ENCODE measurements around the gene HS3ST5. TPM values are rescaled to one million over a fixed set of nuclear protein-coding genes. Genes with fewer than 3 reads are reported as not detected.
"Not testable (repeated sequence)": the region's sequence is repeated elsewhere in the genome, so short reads cannot be mapped to it uniquely, and the experiment has no call there.

Gene HS3ST5
- total RNA-seq, 2 experiments from 2014 or later: not detected

GRCh38 chr6:114061116-114061515, 281.7 kb downstream of the HS3ST5 start:
- H3K27me3 Mint-ChIP-seq: no peaks in the 10 kb centered on the region

DNA sequence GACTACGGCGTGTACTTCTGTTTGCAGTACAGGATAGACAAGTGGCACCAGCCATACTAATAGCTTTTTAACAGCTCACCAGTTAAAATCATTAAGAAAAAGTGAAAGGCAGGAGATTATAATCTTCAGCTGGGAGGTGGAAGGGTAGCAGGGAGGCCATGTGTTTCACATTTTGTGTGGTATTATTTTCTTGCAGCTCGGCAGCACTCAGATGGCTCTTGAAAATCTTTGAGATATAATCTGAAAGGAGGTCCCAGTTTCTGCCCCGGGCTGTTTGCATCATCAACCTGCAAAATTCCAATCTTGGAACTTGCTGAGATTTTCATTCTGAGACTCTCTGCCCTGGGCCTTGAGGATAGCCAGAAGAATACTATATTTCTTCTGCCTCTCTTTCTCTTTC, 284.4 kb downstream of the HS3ST5 start:
- Mint-ChIP-seq H3K9me3 (ENCODE audit: low read depth) (no peaks in the 10 kb centered on the region), H3K27ac (no peak overlapping the region), H3K4me1 (no peaks in the 10 kb centered on the region), H3K4me3 (no peak overlapping the region), H3K36me3 (no peaks in the 10 kb centered on the region), H3K27me3 (no peaks in the 10 kb centered on the region)
- ATAC-seq (no peak), DNase-seq (no peak)
- CTCF ChIA-PET: no interaction called here

More at GRCh38 chr6:114061116-114061515, 281.7 kb downstream of the HS3ST5 start:
- ATAC-seq (no peak), DNase-seq (no peak)
- Mint-ChIP-seq H3K36me3 (no peaks in the 10 kb centered on the region), H3K9me3 (ENCODE audit: low read depth) (no peaks in the 10 kb centered on the region), H3K27ac (no peak overlapping the region), H3K4me3 (no peak overlapping the region), H3K4me1 (no peaks in the 10 kb centered on the region)
- CTCF ChIA-PET: interaction anchor here (0.8 kb wide), 1 partner anchor 47 kb away, joined by 3 read pairs; no protein-coding TSS in a partner anchor

GRCh38 chr6:114055763-114056162, 287.1 kb downstream of the HS3ST5 start:
- no peak for ATAC-seq
- Mint-ChIP-seq H3K9me3 (ENCODE audit: low read depth) (no peaks in the 10 kb centered on the region), H3K36me3 (no peaks in the 10 kb centered on the region), H3K27ac (no peak overlapping the region), H3K27me3 (no peaks in the 10 kb centered on the region), H3K4me1 (no peaks in the 10 kb centered on the region), H3K4me3 (no peak overlapping the region)
- DNase-seq: no peak
- CTCF ChIA-PET: no interaction called here

- no peaks in the 10 kb centered on the region for H3K4me1 Mint-ChIP-seq
- H3K9me3 Mint-ChIP-seq (ENCODE audit: low read depth): no peaks in the 10 kb centered on the region
- ATAC-seq (no peak), DNase-seq (no peak)
- CTCF ChIA-PET: no interaction called here
- no peak overlapping the region for H3K27ac Mint-ChIP-seq
- no peak overlapping the region for H3K4me3 Mint-ChIP-seq
- H3K27me3 Mint-ChIP-seq: no peaks in the 10 kb centered on the region
- no peaks in the 10 kb centered on the region for H3K36me3 Mint-ChIP-seq
Observed at GRCh38 chr6:114055349-114055748, 287.5 kb downstream of the HS3ST5 start.

DNA sequence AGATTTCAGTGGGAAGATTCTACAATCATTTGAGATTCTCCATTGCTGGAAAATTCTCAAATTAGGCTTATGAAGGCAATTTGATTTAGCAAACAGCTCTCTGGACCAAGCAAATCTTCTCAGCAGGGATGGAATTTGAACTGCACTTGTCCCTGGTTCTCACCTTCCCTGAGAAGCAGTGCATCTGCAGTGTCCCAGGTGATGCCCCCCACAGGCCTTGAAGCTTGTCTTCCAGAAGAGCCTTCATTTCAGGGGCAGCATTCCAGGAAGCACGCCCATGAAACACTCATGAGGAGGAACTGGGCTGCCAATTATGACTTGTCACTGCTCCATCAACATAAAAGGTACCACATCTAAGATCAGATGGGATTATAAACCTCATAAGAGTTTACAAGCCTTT, 289.0 kb downstream of the HS3ST5 start:
- Mint-ChIP-seq H3K27me3 (no peaks in the 10 kb centered on the region), H3K27ac (no peak overlapping the region), H3K4me1 (no peaks in the 10 kb centered on the region), H3K36me3 (no peaks in the 10 kb centered on the region), H3K4me3 (no peak overlapping the region), H3K9me3 (ENCODE audit: low read depth) (no peaks in the 10 kb centered on the region)
- ATAC-seq (no peak), DNase-seq (no peak)
- CTCF ChIA-PET: no interaction called here

- no peak for ATAC-seq
- no peak overlapping the region for H3K4me3 Mint-ChIP-seq
- H3K36me3 Mint-ChIP-seq: no peaks in the 10 kb centered on the region
- no peak for DNase-seq
- H3K27me3 Mint-ChIP-seq: no peaks in the 10 kb centered on the region
- H3K4me1 Mint-ChIP-seq: no peaks in the 10 kb centered on the region
- H3K9me3 Mint-ChIP-seq (ENCODE audit: low read depth): no peaks in the 10 kb centered on the region
- no peak overlapping the region for H3K27ac Mint-ChIP-seq
- CTCF ChIA-PET: interaction anchor here (0.7 kb wide), 1 partner anchor 89 kb away, joined by 3 read pairs; no protein-coding TSS in a partner anchor
Observed at GRCh38 chr6:114052141-114052540, 290.7 kb downstream of the HS3ST5 start.

DNA sequence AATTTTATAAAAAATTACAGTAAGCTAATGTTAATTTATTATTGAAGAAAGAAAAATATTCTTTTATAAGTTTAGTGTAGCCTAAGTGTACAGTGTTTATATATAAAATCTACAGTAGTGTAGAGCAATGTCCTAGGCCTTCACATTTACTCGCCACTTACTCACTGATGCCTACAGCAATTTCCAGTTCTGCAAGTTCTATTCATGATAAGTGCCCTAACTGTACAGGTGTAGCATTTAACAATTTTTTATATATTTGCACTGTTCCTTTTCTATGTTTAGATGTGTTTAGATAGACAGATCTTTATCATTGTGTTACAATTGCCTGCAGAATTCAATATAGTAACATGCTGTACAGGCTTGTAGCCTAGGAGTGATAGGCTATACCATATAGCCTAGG, 291.8 kb downstream of the HS3ST5 start:
- Mint-ChIP-seq H3K27ac (no peak overlapping the region), H3K4me1 (no peaks in the 10 kb centered on the region), H3K9me3 (ENCODE audit: low read depth) (no peaks in the 10 kb centered on the region), H3K36me3 (no peaks in the 10 kb centered on the region), H3K4me3 (no peak overlapping the region), H3K27me3 (no peaks in the 10 kb centered on the region)
- no peak for ATAC-seq
- CTCF ChIA-PET: no interaction called here
- DNase-seq: no peak

- CTCF ChIA-PET: interaction anchor here (0.7 kb wide), 1 partner anchor 1502 kb away, joined by 3 read pairs; no protein-coding TSS in a partner anchor
- DNase-seq (no peak), ATAC-seq (no peak)
- Mint-ChIP-seq H3K36me3 (no peaks in the 10 kb centered on the region), H3K4me1 (no peaks in the 10 kb centered on the region), H3K27ac (no peak overlapping the region), H3K9me3 (ENCODE audit: low read depth) (no peaks in the 10 kb centered on the region), H3K27me3 (no peaks in the 10 kb centered on the region), H3K4me3 (no peak overlapping the region)
Observed at GRCh38 chr6:114049367-114049966, 293.4 kb downstream of the HS3ST5 start.

DNA sequence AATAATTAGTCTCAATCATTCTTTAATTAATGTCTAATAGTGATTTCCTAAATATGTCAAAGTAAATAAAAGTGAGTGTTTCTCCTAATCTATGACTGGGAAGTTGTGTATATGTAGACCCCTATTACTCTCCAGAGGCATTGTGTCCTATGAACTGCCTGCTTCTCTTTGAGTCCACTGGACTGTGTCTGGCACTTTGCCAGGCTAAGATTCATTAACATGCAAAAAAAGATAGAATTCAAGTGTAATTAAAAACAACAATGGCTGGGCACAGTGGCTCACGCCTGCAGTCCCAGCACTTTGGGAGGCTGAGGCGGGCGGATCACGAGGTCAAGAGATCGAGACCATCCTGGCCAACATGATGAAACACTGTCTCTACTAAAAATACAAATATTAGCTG, 298.3 kb downstream of the HS3ST5 start:
- CTCF ChIA-PET; H3K27ac Mint-ChIP-seq; H3K4me1 Mint-ChIP-seq; H3K36me3 Mint-ChIP-seq; H3K9me3 Mint-ChIP-seq (ENCODE audit: low read depth); H3K4me3 Mint-ChIP-seq; DNase-seq; ATAC-seq; H3K27me3 Mint-ChIP-seq: not testable (repeated sequence)

DNA sequence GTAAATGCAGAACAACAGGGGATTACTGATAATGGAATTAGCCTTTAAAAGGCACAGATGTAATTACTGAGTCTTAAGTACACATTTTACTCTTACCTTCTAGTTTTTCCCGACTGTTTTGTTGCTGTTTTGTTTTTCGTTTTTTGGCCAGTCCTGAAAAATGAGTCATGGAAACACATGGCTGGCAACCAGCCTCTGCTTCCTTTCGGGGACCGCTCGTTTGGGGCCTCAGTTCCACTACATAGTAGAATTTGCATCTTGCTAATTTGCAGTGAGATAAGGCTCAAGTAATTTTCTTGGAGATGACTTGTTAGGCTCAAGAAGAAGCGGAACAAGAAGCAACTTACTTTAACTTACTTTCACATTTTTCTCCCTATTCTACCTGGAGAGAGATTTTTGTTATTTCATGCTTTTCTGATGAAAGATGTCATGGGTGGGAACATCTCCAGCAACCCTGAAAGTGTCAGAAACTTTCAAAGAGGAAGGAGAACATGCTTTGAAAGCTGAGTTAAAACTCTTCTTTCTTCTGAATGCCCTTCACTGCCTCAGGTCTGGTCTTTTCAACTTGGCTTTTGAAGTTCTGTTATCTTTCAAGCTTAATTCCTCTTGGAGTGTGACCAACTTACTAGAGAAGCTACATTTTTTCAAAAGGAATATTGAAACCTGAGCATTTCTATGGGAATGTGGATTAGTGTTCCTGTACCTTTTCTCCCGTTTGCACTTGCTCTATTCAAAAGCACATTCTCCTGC, 300.4 kb downstream of the HS3ST5 start:
- ATAC-seq: no peak
- CTCF ChIA-PET: no interaction called here
- no peaks in the 10 kb centered on the region for H3K36me3 Mint-ChIP-seq

DNA sequence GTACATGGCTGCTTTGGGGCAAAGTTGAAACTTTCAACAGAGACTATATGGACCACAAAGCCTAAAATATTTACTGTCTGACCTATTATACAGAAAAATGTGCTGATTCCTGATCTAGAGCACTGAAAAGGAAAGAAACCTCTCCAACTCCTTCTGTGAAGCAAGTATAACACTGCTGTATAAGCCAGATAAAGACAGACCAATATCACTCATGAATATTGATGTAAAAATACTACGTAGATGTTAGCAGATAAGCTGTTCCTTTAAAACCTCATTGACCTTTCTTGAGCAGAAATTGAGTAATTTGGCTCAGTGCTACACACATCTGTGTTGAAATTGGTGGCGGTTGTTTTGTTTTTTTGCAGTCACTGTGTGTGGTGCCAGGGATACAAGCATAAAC, 302.0 kb downstream of the HS3ST5 start:
- no peaks in the 10 kb centered on the region for H3K4me1 Mint-ChIP-seq
- CTCF ChIA-PET: interaction anchor here (0.6 kb wide), 2 partner anchors 19 to 68 kb away, joined by 3 read pairs; no protein-coding TSS in a partner anchor
- no peaks in the 10 kb centered on the region for H3K36me3 Mint-ChIP-seq
- H3K27me3 Mint-ChIP-seq: no peaks in the 10 kb centered on the region
- no peak for ATAC-seq
- DNase-seq: no peak
- H3K9me3 Mint-ChIP-seq (ENCODE audit: low read depth): no peaks in the 10 kb centered on the region
- no peak overlapping the region for H3K27ac Mint-ChIP-seq
- H3K4me3 Mint-ChIP-seq: no peak overlapping the region

More for the DNA sequence above, 300.4 kb downstream of the HS3ST5 start:
- DNase-seq: no peak
- Mint-ChIP-seq H3K27ac (no peak overlapping the region), H3K9me3 (ENCODE audit: low read depth) (no peaks in the 10 kb centered on the region), H3K4me3 (no peak overlapping the region), H3K4me1 (no peaks in the 10 kb centered on the region), H3K27me3 (no peaks in the 10 kb centered on the region)

- Mint-ChIP-seq H3K9me3 (ENCODE audit: low read depth) (no peaks in the 10 kb centered on the region), H3K27ac (no peak overlapping the region), H3K4me1 (no peaks in the 10 kb centered on the region), H3K27me3 (no peaks in the 10 kb centered on the region), H3K4me3 (no peak overlapping the region), H3K36me3 (no peaks in the 10 kb centered on the region)
- no peak for DNase-seq
- no peak for ATAC-seq
- CTCF ChIA-PET: no interaction called here
Observed at GRCh38 chr6:114039841-114040240, 303.0 kb downstream of the HS3ST5 start.

DNA sequence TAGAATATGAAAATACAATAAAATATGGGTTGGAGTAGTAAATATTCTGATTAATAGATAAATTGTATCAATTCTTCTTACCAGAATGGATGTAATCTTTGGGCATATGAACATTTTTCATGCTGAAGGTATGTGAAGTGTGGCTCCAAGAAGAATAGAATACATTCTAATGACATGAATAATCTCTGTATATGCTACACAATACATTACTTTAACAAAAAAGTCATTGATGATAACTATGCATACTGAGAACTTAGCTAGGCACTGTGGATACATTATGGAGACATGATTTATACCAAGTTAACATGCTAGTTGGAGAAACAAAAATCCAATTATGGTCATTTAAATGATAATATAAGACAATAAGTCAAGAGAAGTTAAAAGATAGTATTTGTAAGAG, 309.2 kb downstream of the HS3ST5 start:
- Mint-ChIP-seq H3K27ac (no peak overlapping the region), H3K36me3 (no peaks in the 10 kb centered on the region), H3K27me3 (peaks cover 4% of the 10 kb centered on the region), H3K4me3 (no peak overlapping the region), H3K4me1 (no peaks in the 10 kb centered on the region), H3K9me3 (ENCODE audit: low read depth) (no peaks in the 10 kb centered on the region)
- DNase-seq: no peak
- CTCF ChIA-PET: no interaction called here
- no peak for ATAC-seq

GRCh38 chr6:114032721-114033120, 310.1 kb downstream of the HS3ST5 start:
- ATAC-seq: no peak
- Mint-ChIP-seq H3K27me3 (peaks cover 4% of the 10 kb centered on the region), H3K4me1 (no peaks in the 10 kb centered on the region), H3K36me3 (no peaks in the 10 kb centered on the region), H3K27ac (no peak overlapping the region), H3K4me3 (no peak overlapping the region), H3K9me3 (ENCODE audit: low read depth) (no peaks in the 10 kb centered on the region)
- CTCF ChIA-PET: no interaction called here
- no peak for DNase-seq
